NCI-H2029 treated with DMSO at 0.1 percent for 48 hours (cell line): ENCODE measurements around the gene DNAJB6.
"Not testable (repeated sequence)": the region's sequence is repeated elsewhere in the genome, so short reads cannot be mapped to it uniquely, and the experiment has no call there.

Experiments used
- DNase-seq: peaks from one replicate; lab custom pipeline; 2025; lab: John Stamatoyannopoulos, UW

DNAJB6 gene

DNA sequence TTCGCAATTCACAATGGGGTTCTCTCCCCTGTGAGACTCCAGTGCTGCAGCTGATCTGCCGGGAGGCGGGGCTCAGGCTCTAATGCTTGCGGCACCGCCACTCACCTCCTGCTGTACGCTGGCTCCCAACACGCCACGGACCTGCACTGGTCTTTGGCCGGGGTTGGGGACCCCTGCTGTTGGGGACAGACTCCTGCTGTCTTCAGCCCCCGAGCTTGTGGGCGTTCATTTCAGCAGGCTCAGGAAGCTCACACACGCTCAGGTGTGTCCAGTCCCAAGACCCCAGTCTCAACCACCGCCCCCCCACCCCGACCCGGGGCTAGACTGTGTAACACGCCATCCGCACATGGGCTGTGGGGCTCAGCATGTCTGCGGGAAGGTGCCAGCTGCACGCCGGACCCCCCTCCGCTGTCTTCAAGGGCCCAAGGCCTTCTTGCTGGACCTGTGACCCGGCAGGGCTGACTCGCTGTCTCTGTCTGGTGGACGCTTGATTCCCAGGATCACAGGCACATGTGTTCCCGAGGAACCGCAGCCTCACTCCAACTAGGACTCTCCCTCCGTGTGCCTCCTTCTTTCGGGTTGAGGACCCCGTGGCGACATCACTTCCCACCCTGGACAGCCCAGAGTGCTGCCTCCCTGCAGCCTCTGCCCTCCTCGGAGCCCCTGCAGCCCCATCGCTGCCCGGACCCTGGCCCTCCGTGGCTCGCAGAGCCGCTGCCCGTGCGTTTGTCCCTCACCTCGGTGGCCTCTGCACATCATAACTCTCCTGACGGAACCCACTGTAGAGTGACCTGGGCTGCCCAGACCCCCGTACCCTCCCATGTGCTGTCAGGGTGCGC is 106.4 kb downstream of the DNAJB6 start:
- no peak for DNase-seq

DNA sequence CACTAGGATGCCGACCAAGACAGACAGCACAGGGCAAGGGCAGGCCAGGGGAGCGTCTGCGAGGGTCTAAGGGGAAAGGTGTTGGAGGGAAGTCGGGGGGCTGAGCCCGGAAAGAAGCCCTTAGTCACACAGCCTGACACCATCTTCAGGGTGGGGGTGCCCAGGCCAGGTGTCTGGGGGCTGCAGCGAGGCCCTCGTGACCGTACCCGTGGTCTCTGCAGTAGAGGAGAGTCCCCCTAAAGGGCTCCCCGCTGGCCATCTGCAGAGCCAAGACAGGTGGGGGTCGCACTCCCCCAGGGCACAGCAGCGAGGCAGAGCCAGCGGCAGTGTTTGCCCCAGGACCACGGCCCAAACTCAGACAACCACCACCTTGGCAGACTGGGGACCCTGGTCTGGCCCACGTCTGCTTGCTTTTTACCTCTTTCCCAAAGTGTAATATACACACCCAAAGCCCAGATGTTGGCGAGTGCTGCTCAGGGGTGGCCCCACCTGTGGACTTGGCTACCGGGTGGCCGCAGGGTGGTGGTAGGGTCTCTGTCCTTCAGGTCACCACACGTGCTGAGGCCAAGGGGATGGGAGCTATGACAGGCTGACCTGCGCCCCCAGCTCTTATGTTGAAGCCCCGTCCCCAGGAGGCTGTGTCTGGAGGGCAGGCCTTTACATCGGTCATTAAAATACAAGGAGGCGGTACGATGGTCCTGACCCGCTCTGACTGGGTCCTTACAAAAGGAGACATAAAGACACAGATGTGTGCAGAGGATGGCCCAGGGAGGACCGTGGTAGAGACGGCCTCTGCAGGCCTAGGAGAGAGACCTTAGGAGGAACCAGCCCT is 107.4 kb downstream of the DNAJB6 start:
- no peak for DNase-seq

DNA sequence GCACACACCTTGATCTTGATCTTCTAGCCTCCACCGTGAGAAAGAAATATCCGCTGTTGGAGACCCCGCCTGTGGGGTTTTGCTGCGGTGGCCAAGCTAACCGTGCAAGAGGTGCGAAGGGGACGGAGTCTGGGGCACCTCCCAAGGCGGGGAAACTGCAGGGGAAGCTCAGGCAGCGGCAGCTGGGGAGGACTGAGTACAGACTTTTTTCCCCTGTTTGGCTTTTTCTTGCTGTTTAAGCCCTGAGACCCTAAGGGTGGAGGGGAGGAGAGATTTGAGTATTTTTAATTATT is 108.0 kb downstream of the DNAJB6 start:
- DNase-seq, result no peak

DNA sequence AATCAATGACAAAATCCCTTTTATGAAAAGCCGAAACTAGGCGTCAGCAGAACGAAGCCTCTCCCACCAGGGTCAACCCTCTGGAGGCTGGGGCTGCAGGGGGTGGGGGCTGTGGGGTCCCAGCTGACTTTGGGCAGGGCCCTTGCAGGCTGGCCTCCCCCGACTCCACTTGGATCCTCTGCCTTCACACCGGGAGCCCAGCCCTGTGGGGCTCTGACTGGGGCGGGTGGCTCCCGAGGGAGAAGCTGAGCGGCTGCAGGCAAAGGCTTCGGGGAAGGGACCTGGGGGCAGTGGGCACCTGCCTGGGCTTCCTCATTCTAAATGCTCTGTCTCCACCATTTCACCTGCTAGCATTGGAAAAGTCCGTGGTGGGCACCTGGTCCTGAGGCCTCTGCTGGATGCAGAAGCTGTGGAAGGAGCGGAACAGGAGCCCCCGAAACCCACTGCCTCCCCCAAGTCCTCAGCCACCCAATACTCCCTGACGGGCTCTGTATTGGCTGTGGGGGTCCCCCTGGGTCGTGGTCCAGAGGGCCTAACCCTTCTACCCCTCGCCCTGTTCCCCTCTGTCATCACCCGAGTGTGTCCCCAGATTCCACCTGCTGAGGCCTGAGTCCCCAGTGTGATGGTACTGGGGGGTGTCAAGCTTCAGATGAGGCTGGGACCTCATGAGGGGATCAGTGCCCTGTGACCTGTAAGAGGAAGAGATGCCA is 108.6 kb downstream of the DNAJB6 start:
- no peak for DNase-seq

DNA sequence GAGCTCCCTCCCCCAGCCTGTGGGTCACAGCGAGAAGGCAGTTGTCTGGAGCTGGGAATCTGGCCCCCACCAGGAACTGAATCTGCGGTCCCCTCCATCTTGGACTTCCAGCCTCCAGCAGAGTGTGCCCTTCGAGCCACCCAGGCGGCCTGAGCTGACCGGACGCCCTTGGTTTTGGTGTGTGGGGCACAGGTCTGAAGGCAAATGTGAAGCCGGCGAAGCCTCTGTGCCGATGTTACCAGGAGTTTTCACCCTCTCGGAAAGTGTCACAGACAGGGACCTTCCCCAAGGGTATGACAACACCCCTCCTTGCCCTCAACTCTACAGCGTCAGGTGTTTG is 109.1 kb downstream of the DNAJB6 start:
- DNase-seq, result no peak

DNA sequence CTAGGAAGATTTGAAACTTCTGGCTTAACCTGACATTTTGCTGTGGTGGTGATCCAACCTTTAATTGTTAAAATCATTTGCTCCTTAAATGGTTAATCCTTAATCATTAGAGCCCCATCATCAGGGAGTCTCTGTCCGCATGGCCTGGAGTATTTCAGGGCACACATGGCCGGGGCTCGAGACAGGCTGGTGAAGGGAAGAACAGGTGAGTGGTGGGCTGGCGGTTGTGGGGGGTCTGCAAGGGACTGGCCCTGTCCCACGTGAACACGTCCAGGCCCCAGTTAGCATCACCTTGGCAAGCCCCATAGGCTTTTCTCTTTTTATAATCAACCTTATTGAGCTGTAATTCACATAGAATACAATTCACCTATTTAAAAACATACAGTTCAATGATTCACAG is 109.5 kb downstream of the DNAJB6 start:
- DNase-seq, result no peak

DNA sequence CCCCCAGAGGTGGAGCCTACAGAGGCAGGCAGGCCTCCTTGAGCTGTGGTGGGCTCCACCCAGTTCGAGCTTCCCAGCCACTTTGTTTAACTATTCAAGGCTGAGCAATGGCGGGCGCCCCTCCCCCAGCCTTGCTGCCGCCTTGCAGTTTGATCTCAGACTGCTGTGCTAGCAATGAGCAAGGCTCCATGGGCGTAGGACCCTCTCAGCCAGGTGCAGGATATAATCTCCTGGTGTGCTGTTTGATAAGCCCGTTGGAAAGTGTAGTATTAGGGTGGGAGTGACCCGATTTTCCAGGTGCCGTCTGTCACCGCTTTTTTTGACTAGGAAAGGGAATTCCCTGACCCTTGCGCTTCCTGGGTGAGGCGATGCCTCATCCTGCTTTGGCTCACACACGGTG is 117.2 kb downstream of the DNAJB6 start:
- not testable (repeated sequence) for DNase-seq

DNA sequence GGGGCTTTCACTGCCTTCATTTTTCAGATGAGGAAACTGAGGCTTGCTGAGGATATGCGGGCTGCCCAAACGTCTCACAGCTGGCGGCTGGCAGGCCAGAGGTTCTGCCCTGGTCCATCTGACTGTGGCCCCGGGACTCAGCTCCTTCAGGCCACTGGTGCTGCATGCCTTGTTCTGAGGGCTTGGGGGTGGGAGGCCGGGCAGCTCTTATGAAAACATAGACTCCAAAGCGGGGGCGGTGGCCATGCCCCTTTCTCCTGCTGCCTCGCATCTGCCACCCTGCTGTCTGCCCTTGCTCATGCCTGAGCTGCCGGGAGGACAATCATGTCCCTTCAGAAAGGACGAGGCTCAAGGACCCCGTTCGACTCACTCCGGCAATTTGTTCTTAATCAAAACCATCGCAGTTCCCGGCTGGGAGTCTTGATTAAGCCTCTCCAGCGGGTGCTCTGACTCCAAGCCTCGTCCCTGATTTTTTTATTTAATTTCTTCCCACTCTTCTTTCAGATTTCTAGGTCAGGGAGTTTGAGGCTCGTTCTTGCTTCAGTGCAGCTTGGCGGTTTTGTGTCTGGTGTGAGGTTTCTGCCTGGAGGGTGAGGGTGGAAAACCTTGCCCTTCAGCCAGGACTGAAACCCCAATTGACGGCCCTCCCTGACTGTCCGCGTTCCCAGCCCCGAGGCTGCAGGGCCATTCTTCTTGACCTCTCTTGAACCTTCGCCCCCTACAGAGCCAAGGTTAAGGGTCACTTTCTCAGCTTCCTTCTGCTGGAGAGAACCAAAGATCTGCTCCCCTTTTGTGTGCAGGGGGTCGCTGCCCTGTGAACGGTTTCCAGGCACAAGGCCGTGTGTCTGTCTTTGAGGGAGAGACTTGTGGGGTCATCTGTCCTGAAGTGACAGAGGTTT is 120.8 kb downstream of the DNAJB6 start:
- DNase-seq, result no peak

DNA sequence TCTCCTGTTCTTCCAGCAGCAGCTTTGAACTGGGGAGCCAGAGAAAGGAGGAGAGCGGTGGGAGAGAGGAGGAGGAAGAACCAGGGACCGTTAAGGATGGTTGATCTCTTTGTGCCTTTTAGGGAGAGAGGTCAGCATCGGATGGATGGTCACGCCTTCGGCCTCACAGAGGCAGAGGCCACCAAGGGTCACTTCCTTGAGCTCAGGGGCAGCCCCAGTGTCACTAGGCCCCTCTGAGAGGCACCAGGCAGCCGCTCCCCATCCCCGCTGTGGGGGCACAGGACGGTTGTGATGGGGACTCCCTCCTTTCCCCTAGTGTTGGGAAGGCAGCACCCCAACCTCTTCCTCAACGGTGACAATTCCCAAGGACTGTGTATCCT is 121.4 kb downstream of the DNAJB6 start:
- DNase-seq, result no peak

DNA sequence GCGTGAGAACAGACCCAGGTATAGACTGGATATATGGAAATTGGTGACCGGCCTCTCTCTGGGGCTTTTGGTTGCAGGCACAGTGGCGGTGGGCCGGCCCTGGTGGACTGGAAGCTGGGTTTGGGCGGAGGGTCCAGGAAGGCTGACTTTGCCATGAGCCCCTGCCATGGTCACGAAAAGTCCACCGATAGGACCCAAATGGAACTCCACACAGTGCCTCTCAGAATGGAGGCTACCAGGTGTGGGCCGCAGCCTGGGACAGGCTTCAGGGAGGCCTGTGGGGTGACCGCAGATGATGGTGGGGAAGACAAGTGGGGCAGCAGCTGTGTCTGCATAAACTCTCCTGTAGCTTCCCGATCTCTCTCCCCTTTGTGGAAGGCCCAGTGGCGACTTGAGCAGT is 123.2 kb downstream of the DNAJB6 start:
- DNase-seq, result no peak

DNA sequence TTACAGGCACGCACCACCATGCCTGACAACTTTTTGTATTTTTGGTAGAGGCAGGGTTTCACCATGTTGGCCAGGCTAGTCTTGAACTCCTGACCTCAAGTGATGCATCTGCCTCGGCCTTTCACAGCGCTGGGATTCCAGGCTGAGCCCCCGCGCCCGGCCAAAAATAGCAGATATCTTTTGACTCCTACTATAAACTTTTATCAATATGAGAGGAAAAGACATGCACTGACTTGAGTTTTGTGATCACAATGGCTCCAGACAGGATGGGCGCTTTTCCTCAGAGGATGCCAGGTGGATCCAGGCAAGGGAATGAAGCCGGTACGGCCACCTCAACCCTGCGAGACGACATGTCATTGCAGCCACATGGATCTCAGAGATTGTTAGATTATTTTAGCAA is 123.9 kb downstream of the DNAJB6 start:
- no peak for DNase-seq

DNA sequence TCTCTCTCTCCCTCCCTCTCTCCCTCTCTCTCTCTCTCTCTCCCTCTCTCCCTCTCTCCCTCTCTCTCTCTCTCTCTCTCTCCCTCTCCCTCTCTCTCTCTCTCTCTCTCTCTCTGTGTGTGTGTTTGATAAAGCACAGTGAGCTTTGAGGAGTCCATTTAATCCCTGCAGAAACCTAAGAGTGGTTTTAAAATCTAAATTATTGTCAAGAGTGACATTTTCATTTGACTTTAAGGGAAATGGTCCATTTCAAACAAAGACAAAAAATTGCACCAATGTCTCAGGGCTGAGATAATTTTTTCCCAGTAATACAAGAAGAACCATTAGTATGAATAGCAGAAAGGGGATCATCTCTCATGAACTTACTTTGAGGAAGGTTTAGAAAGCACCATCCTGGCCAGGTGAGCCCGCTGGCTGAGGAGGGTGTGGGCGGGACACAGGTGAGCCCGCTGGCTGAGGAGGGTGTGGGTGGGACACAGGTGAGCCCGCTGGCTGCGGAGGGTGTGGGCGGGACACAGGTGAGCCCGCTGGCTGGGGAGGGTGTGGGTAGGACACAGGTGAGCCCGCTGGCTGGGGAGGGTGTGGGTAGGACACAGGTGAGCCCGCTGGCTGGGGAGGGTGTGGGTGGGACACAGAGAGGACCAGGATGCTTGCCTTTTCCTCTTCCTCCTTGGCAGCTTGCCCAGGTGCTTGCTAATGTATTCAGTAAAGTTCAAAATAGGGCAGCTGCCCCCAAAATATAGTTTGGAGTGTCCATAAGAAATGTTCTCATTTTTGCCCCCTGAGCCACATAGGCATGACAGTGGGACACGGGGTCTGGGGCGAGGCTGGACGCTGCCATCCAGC is 125.0 kb downstream of the DNAJB6 start:
- DNase-seq, result no peak

DNA sequence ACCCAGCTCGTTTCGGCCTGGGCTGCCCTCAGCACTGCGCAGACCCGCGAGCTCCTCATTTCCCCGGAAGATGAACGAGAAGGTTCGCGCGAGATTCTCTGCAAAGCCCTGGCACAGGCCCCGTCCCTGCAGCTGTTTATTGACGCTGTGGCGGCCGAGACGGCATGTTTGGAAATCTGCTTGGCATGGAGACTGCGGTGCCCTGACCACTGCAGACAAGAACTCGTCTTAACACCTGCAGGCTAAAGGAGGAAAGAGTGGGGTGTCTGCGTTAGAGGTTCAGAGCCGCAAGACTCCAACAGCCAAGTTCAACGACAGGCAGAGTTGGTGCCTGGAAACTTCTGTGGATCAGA is 125.6 kb downstream of the DNAJB6 start:
- no peak for DNase-seq

DNA sequence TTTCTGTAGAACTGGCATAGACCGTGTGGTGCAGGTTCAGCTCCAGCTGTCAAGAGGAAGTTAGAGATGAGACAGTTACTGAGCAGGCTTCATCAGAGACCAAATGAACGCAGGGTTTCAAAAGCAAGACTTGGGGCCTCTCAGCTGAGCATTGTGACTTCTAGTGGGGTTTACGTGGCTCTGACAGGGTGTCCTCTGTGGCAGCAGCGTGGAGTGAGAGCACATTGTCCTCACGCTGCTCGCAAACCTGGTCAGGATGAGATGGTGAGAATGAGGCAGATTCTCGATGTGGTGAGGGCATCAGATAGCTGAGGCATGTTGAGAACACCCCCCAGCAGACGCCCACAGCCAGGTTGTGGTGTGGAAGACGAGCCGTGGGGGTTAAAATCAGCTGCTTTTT is 126.0 kb downstream of the DNAJB6 start:
- no peak for DNase-seq

DNA sequence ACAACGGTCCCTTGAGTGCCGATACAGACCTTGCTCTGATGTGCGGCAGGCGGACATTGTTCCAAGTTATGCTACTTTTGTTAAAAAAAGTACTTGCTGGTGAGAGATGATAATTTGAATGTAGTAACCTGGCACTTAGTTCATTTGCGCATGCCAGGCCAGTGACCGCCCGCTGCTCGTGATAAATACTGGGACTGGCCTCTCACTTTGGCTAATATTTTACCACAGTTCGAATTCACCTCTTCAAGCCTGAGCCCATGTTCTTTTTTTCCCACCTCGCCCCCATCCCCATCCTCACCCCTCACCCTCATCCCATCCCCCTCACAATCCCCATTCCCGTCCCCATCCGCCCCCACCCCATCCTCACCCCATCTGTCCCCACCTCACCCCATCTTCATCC is 126.4 kb downstream of the DNAJB6 start:
- DNase-seq, result no peak

DNA sequence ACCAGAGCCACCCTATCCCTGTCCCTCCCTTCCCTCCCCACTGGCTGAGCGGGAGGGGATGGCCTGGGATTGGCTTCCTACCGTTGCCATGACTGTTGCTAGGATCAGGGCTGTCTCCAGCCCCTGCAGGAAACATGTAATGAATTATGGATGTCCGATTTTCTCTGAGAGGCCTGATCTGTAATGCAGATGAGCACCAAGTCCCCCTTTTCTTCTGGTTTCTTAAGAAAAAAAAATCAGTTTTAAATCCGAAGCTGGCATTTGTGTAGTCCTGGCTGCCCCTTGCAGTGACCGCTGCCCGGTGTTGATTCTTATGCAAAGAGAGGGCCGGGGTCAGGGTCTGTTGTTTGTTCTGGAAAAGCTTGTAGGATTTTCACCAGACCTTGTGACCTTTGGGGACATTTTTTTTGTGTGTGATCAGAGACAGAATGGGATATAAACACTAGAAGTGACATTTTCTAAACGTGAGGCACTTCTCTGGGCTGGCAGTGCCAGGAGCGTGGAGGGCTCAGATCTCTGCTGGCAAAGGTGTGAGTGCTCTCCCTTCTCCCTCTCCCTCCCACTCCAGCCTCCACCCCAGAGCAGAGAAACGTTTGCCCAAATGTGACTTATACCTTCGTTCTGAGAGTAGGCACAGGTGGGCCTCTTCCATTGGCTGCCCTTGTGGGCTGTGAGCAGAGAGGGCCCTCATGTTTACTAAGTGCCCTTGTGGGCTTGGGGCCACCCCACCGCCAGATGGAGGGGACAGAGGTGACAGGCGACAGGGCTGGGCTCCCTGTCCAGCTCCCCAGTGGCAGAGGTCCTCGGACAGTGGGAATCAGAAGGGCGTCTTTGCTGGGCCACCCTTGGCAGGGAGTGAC is 127.5 kb downstream of the DNAJB6 start:
- DNase-seq, result no peak

DNA sequence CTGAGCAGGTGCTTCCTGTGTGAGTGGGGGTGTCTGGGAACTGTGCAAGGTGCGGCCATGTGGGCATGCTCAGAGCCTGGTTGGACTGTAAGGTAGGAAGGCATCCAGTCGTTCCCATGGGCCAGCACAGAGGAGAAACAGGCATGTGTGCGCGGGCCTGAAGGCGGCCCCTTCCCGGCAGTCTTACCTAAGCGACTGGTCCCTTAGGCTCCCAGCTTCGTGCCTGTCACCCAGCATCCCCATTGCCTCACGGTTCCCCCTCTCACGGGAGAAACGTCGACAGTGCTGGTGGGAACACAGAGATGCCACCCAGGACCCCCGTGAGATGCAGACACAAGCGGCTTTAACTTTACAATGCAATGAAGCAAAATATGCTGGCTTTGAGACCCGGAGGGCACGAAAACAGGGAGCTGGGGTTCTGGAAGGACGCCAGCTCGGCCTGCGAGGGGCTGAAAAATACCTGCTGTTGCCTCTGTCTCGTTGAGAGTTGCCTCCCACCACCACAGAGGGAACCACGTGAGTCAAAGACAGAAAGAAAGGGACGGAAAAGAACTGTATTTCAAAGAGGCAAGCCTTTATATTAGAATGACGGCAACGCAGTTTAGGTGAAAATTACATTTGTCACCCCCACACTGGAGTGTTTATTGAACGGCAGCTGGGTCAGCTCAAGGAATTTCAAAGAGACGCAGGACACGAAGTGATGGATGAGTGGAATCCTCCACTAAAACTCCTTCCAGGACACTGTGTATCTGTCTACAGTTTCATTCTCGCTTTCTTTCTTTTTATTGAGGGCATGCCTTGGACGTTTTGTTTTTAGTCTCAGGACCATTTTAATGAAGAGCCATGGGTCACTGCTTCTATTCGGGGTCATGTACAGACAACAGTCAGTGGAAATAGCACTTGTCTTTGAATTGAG is 128.4 kb downstream of the DNAJB6 start:
- no peak for DNase-seq

DNA sequence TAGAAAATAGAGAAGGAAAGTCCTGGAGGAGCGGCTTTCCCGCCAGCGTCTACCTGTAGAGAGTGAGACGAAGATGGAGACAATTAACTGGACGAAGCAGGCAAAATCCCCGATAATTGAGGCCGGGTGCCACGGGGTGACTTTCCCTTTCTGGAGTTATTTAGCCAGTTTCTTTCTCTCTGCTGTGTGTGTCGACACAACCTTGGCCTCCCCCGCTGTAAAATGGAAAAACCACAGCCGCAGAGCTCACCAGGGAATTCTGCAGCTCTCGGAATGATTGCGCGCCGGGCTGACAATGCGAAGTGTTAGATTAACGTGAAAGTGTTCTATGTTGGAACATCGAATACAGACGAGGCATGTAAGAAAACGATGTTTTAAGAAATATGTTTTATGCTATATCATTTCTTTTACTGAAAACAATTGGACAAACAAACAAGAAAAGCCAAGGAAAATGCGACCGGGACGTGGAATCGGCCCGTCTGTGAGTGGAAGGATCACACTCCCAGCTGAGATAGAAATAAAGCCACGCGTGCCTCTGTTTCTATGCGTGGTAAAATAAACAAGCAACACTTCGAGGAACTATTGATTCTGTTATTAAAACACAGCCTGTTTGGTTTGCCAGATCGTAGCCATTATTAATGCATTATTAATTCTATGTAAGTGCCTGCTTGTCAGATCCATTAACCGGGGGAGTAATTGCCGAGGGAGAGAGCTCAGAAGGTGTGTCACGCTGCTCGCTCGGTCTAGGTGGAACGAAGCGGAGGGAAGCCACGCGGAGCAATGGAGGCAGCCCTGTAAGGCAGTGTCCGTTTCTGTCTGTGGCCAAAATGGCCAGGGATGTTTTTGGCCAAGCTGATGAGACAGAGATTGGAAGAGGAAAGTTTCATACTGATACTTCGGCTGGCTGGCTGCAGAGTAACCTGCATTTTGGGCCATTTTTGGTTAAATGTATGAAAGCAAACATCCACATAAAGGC is 129.4 kb downstream of the DNAJB6 start:
- no peak for DNase-seq
